Measurements from ENCODE around the gene TIFAB. TPM values are rescaled to one million over a fixed set of nuclear protein-coding genes. Genes with fewer than 3 reads are reported as not detected.

Gene TIFAB
- polyA plus RNA-seq, 4 donors: 0.05 to 0.23 (median 0.21) TPM

DNA sequence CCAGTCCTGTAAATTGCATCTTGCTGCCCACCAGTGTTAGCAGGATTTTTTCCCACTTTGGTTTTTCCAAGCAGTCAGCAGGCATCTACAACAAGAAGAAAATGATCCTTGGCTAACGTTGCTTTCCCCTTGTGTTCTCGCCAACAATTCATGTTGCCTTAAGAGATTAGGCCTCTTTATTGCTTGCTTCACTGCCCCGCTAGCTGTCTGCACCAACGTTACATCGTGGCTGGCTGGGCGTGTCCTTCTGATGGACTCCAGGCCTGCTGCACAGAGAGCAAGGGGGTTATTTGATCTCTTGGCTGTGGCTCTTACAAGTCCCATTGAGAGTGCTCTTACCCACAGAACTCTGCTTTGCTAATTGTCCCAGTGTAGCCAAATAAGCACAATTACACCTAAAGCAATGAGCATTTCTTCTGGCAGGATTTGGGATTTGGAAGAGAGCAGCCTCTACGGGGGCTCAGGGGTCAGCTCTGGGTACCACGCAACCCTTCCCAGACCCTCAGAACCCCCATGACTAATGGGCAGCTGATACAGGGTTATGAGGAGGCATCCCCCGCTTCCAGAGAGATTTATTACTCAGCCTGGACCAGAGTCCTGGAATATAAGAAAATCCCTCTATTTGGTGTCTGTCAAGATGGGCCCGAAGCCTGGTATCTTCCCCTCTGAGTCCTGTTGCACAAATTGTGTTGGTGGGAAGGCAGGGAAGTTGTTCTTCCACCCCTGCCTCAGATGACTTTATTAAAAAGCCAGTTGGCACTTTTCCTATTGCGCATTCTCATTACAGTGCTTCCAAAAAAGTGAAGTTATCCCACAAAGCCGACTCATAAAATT, 22.6 kb downstream of the TIFAB start:
- DNase-seq (ENCODE audit: low read depth in 4 of 4, low spot score in 2 of 4): no peak

DNA sequence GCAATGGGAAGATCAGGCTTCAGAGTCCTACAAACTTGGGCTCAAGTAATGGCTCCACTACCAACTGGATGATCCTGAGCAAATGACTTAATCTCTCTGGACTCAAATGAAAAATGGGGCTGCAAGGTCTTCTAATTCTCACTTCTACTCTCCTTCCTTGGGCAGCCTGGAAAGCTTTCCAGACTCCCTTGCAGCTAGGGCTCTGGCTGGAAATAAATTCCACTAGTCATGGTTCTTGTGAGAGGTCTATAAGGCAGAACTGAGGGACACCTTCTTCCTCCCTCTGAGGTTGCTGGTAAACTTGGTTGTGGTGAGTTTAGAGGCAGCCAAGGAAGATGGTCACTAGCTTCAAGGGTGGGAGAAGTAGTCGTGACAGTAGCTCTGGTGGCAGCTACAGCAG, 23.6 kb downstream of the TIFAB start:
- no peak for DNase-seq (ENCODE audit: low read depth in 4 of 4, low spot score in 2 of 4)

DNA sequence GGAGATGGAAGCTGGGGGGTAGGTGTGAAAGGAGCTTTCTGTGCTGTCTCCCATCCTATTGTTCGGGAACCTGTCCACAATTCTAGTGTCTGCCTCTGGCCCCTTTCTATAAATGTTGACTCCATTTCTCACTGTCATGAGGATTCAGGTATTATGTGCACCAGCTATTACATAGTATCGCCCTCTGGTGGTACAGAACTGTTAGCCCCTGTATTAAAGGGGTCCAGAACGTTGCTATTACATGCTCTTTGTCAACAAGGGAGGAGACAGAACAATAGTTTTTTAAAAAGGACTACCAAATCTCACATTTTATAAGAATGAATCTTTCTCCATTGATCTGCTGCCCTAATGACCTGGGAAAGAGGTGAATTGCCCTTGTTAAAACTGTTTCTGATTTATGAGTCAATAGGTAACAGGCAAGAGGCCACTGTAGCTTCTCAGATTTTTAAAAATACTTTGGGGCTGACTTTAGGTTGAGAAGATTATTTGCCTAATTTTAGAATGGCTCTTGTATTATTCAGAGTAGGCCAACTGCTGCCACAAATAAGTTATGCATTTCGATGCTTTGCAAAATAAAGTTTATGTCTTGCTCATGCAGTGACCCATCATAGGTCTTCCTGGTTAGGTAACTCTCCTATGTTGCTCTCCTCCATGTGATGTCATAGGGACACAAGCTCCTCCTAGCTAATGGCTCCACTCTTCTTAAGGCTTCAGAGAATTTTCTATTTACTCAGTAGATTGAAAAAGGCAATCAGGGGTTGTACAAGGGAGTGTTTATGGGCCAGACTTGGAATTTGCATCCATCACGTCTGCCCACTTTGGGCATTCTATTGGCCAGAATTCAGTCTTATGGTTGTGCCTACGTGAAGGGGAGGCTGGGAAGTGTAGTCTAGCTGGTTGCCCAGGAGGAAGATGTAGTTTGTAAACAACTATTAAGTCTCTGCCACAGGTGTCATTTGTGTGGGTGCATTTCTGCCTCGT, 25.8 kb downstream of the TIFAB start:
- DNase-seq (ENCODE audit: low read depth in 4 of 4, low spot score in 2 of 4): no peak

DNA sequence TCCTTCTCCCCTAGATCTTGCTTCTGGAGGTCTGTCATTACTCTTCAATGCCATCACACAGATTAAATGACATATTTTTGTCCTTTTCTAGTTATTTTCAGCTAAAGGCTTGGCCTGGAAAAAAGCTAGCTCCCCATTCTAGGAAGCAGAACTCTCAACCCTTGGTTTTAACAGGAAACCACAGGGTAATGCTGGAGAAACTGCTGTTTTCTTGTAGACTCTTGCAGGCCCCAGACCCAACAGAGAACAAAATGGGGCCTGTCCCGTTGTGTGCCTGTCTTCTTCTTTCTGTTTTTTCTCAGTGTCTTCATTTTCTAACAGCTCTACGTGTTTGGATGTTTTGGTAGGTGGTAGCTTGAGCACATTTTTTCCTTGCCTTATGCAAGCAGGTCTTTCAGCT, 26.5 kb downstream of the TIFAB start:
- no peak for DNase-seq (ENCODE audit: low read depth in 4 of 4, low spot score in 2 of 4)

DNA sequence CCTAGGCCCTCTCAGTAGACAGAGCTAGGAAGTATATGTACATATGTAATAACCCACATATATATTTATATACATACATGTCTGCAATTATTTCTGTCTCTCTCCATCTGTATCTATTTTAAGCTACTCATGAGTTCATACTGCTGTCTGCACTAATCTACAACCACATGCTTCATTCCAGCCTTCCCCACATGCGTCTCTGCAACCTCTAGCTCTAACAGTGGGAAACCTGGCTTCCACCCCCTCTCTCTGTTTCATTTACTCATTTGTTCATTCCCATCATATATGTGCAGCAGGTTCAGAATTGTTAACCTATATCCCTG, 28.3 kb downstream of the TIFAB start:
- no peak for DNase-seq (ENCODE audit: low read depth in 4 of 4, low spot score in 2 of 4)

DNA sequence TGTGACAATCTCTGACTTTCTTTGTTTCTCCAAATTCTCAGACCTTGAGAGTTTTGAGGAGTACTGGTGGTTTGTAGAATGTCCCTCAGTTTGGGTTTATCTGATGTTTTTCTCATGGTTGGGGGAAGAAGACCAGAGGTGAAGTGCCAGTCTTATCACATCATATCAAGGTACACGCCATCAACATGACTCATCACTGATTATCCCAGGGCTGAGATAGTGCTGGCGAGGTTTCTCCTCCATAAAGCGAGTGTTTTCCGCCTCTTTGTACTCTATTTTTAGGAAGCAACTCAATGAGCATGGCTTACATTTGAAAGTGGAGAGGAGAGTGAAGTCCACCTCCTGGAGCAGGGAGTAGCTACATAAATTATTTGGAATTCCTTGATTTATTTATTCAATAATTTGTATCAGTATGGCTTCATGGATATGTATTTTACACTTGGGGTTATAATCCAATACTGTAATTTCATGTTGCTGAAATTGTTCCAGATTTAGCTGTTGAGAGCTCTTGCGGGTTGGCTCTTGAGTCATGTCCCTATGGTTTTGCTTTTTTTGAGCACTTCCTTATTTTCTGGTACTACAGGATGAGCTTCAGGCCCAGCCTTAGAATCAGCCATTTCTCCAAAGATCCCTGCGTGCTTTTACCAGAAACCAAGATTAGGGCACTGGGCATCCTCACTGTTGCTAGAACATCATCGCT, 28.9 kb downstream of the TIFAB start:
- no peak for DNase-seq (ENCODE audit: low read depth in 4 of 4, low spot score in 2 of 4)

DNA sequence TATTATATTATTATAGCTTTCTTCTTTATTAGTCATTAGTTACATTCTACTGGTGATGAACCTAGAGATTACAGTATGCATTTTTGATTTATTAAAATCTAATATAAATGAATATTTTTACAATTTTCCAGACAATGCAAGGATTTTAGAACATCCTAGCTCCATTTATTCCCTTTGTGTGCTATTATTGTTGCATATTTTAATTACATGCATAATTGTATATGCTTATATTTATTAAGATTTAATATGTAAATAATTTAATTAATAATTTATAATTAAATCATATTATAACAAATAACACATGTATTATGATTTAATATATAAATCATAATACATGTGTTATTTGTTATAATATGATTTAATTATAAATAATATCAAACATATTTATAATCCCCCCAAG, 29.7 kb downstream of the TIFAB start:
- no peak for DNase-seq (ENCODE audit: low read depth in 4 of 4, low spot score in 2 of 4)

DNA sequence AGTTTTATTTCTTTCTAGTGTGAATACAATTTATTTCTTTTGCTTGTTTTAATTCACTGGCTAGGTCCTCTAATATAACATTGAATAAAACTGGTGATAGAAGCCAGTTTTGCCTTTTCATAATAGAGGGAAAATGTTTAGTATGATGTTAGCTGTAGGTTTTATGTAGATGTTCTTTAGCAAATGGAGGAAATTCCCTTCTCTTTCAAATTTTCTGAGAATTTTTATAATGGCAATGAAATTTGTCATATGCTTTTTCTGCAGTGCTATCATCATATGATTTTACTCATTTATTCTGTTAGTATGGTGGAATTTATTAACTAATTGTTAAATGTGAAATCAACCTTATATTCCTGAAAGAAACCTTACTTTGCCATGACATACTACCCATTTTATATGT, 35.1 kb downstream of the TIFAB start:
- DNase-seq (ENCODE audit: low read depth in 4 of 4, low spot score in 2 of 4): no peak

DNA sequence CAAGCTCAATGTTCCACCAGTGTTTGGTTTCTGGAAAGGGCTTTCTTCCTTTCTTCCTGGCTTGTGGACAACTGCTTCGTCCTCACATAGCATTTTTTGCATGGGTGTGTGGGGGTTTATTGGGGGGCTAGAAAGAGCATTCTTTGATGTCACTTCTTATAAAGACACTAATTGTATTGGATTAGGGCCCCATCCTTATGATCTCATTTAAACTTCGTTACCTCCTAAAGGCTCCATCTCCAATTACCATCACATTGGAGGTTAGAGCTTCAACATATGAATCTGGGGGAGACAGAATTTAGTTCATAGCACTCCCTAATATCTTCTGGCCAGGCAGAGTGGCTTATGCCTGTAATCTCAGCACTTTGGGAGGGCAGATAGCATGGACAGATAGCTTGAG, 47.1 kb downstream of the TIFAB start:
- no peak for DNase-seq (ENCODE audit: low read depth in 4 of 4, low spot score in 2 of 4)

DNA sequence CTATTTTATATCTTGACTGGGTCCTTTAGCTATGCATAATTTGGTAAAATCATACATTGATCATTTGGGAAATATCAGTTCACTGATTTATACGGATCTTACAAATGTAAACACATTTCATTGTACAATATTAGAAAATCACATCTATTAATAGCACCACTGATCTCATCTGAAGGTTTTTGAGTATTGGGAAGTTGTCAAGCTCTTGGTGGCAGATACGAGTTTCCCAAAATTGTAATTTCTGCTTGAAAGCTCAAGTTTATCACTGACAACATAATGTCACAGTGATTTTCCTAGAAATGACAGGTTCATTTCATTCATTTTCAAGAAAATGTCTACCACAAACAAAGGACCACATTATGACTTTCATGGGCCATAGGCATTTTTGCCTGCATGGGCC, 50.1 kb downstream of the TIFAB start:
- DNase-seq (ENCODE audit: low read depth in 4 of 4, low spot score in 2 of 4): no peak

DNA sequence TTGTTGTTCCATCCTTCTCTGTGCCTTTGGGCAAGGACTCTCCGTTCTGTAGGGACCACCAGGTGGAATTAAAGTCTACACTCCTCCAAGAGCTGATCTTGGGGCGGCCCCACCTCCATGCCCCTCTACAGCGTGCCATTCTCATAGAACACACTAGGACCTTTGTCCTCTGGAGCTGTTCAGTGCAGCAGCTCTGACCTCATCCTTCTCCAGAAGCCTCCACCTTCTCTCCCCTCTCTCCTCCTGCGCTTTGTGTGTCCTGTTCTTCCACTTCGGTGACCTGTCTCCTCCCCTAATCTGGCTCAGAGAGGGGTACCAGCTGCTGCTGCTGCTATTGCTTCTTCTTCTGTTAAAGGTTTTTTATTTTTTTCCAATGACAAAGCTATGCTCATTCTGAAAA, 51.3 kb downstream of the TIFAB start:
- no peak for DNase-seq (ENCODE audit: low read depth in 4 of 4, low spot score in 2 of 4)

DNA sequence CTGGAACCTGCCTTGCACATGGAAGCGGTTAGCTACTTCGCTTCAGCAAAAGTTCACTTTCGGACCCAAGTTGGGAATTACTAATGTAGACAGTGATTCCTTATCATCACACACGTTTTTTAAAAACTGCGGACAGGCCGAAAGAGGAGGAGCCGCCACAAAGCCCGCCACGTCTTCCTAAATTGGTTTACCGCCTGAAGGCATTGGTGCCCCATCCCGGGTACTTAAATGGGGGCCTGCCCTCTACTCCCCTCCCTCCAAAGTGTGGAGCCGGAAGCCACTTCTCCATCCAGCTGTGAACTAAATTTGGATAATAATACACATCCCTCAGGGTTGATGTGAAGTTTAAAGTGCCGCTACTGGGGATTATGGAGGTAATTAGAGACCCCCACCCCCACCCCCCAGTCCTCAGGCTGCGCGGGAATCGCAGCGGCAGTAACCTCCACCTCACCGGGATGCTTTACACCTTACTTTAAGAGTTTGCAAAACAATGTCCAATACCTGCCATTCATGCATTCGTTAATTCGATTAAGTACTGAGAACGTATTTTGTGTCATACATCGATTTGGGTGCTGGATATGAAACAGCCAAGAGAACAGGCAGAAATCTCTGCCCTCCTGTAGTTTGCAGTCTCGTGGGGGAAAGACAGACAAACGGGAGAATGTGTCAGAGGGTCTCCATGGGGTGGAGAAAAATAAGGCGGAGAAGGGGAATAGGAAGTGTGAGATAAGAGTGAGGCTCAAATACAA, 52.2 kb downstream of the TIFAB start:
- DNase-seq (ENCODE audit: low read depth in 4 of 4, low spot score in 2 of 4): peak in 1 of 4 donors; percentile 9

DNA sequence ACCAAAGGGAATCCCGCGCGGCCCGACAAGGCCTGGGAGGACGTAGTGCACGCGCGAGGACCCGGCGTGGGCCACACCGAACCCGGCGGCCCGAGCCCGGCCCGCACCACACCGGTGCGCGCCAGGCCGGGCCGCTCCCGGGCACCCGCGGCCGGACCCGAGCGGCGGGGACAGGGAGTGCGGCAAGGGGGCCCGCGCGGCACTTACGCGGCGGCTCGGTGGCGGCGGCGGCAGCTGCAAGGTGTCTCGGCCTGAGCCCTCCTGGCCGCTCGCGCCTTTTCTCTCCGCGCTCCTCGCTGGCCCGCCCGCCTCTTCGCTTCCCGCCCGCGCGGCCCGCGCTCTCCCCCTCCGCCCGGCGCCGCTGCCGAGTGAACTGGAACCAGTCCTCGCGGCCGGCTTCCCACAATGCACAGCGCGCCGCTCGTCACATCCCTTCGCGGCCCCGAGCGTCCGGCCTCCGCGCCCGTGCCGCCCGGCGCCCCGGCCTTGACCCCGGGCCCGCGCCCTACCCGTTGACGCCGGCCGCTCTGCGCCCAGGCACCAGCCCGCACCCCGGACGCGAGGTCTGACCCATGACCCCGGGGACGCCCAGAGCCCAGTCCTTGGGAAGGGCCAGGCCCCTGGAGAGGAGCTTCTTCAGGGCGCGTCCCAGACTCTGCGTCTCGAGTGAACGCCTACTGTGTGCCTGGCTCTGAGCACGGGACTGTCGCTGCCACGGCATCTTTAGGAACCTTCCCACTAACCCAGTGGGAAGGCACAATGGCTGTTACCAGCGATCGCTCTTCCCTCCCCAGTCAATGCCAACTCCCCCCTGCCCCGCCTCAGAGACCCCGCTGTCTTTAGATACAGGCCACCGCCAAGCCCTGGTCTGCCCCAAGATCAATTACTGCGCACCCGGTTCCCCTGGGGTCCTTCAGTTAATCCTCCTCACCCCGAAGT, 53.0 kb downstream of the TIFAB start, which contains the start of gene MACROH2A1:
Gene MACROH2A1, minus strand, starts transcription at position 377 of the 939 bp plus-strand sequence. CDS start 10,138 bp downstream, outside the sequence.
- DNase-seq (ENCODE audit: low read depth in 4 of 4, low spot score in 2 of 4): peak; percentile 34 to 84 (median 72)

DNA sequence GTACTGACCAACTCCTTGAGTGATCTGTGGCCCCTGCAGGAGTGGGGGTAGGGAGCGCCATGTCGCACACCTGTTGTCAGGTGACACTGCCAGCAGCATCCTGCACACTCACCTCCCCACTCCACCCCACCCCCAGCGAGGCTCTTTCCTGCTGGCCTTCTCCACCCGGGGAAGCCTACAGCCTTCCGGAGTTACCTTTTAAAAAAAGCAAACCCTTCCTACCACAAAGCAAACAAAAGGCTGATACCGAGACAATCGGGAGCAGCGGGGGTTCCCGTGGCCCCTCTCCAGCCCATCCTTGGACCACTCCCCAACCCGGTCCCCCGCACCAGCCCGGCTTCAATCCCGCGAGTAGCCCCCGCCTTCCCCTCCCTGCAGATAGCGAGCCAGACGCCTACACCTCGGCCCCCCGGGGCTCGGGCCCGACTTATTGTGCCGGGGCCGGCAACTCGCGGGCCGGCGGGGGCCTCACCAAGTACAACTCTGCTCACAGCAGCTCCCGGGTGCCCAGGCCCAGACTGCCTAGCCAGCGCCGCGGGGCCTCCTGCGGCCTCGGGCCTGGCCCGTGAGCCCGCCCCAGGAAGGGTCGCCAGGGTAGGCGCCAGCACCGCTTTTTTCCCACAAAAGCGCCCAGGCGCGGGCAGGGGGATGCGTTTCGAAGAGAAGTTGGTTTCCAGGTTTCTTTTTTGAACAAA, 53.8 kb downstream of the TIFAB start:
- DNase-seq (ENCODE audit: low read depth in 4 of 4, low spot score in 2 of 4): peak in 1 of 4 donors; percentile 7
